ENCODE measurements around the gene ERI3. TPM values are rescaled to one million over a fixed set of nuclear protein-coding genes. Genes with fewer than 3 reads are reported as not detected.

ERI3 gene
- polyA plus RNA-seq, 1 donor from 2014 or later, result 92.5 TPM

DNA sequence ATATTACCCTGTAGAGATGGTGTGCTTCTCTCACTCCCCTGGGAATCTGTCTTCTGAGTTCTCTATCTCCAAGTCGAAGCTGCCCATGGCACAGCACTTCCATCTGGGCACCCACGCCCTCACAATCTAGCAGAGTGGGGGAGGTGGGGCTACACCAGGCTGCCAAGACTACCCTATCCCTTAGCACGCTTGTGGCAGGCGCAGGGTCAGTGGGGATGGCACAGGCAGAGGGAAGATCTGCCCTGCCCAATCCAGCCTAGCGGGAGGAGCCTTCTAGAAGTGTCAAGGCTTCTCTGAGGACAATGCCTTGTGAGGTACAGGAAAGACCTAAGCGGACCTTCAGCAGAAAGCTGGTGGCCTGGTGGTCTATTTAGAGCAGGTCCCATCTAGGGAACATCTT is 92.6 kb downstream of the ERI3 start:
- no peaks in the 10 kb centered on the region for H3K9me3 ChIP-seq (ENCODE audit: low read length)
- H3F3A ChIP-seq (ENCODE audit: insufficient read depth, low read length, poor library complexity, severe bottlenecking), result no peaks in the 10 kb centered on the region
- H4K20me1 ChIP-seq (ENCODE audit: insufficient read depth), result no peaks in the 10 kb centered on the region

GRCh38 chr1:44261962-44262361 is 93.1 kb downstream of the ERI3 start:
- no peaks in the 10 kb centered on the region for H3K27me3 ChIP-seq (ENCODE audit: insufficient read depth, low read depth, low read length)
- H2AFZ ChIP-seq (ENCODE audit: low read depth, low read length), result no peak overlapping the region
- H3K36me3 ChIP-seq (ENCODE audit: insufficient read depth, low read length), result no peaks in the 10 kb centered on the region
- H3F3A ChIP-seq (ENCODE audit: insufficient read depth, low read length, poor library complexity, severe bottlenecking), result no peaks in the 10 kb centered on the region
- no peak overlapping the region for H3K4me3 ChIP-seq (ENCODE audit: low read length)
- H3K4me2 ChIP-seq (ENCODE audit: low read length), result no peak overlapping the region
- TF ChIP-seq RAD21 (conservative IDR thresholded peaks at IDR 0.05) (no peak), POLR2AphosphoS5 (IDR thresholded peaks at IDR 0.05) (no peak), EZH2 (IDR thresholded peaks at IDR 0.05; ENCODE audit: borderline replicate concordance, insufficient read depth, low read length, poor library complexity, severe bottlenecking) (no peak), EP300 (conservative IDR thresholded peaks at IDR 0.05; ENCODE audit: poor library complexity, severe bottlenecking) (no peak), CTCF (IDR thresholded peaks at IDR 0.05; ENCODE audit: poor library complexity, severe bottlenecking) (no peak), TAF1 (IDR thresholded peaks at IDR 0.05; ENCODE audit: low read depth) (no peak), MXI1 (conservative IDR thresholded peaks at IDR 0.05; ENCODE audit: poor library complexity, severe bottlenecking) (no peak), SMC3 (conservative IDR thresholded peaks at IDR 0.05; ENCODE audit: poor library complexity) (no peak)
- TF ChIP-seq, protein P1, sequence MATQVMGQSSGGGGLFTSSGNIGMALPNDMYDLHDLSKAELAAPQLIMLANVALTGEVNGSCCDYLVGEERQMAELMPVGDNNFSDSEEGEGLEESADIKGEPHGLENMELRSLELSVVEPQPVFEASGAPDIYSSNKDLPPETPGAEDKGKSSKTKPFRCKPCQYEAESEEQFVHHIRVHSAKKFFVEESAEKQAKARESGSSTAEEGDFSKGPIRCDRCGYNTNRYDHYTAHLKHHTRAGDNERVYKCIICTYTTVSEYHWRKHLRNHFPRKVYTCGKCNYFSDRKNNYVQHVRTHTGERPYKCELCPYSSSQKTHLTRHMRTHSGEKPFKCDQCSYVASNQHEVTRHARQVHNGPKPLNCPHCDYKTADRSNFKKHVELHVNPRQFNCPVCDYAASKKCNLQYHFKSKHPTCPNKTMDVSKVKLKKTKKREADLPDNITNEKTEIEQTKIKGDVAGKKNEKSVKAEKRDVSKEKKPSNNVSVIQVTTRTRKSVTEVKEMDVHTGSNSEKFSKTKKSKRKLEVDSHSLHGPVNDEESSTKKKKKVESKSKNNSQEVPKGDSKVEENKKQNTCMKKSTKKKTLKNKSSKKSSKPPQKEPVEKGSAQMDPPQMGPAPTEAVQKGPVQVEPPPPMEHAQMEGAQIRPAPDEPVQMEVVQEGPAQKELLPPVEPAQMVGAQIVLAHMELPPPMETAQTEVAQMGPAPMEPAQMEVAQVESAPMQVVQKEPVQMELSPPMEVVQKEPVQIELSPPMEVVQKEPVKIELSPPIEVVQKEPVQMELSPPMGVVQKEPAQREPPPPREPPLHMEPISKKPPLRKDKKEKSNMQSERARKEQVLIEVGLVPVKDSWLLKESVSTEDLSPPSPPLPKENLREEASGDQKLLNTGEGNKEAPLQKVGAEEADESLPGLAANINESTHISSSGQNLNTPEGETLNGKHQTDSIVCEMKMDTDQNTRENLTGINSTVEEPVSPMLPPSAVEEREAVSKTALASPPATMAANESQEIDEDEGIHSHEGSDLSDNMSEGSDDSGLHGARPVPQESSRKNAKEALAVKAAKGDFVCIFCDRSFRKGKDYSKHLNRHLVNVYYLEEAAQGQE (IDR thresholded peaks at IDR 0.05; ENCODE audit: borderline replicate concordance), result no peak
- no peaks in the 10 kb centered on the region for H3K9me2 ChIP-seq (ENCODE audit: insufficient read depth, low read length)
- H3K9ac ChIP-seq (ENCODE audit: low read length), result no peak overlapping the region
- H3K79me2 ChIP-seq (replicated peaks; ENCODE audit: insufficient read depth, low read length), result no peaks in the 10 kb centered on the region
- no peaks in the 10 kb centered on the region for H4K20me1 ChIP-seq (ENCODE audit: insufficient read depth)
- no peaks in the 10 kb centered on the region for H3K9me3 ChIP-seq (ENCODE audit: low read length)
- H3K27ac ChIP-seq (ENCODE audit: low read length), result no peak overlapping the region

More for the DNA sequence above, 92.6 kb downstream of the ERI3 start:
- H3K4me2 ChIP-seq (ENCODE audit: low read length), result no peak overlapping the region
- no peak overlapping the region for H3K27ac ChIP-seq (ENCODE audit: low read length)
- H3K27me3 ChIP-seq (ENCODE audit: insufficient read depth, low read depth, low read length), result no peaks in the 10 kb centered on the region
- no peak overlapping the region for H3K4me3 ChIP-seq (ENCODE audit: low read length)
- no peak overlapping the region for H2AFZ ChIP-seq (ENCODE audit: low read depth, low read length)
- no peaks in the 10 kb centered on the region for H3K9me2 ChIP-seq (ENCODE audit: insufficient read depth, low read length)
- no peak for TF ChIP-seq POLR2AphosphoS5 (IDR thresholded peaks at IDR 0.05)
- no peak for TF ChIP-seq MXI1 (conservative IDR thresholded peaks at IDR 0.05; ENCODE audit: poor library complexity, severe bottlenecking)
- no peak for TF ChIP-seq EZH2 (IDR thresholded peaks at IDR 0.05; ENCODE audit: borderline replicate concordance, insufficient read depth, low read length, poor library complexity, severe bottlenecking)
- TF ChIP-seq TAF1 (IDR thresholded peaks at IDR 0.05; ENCODE audit: low read depth), result no peak
- TF ChIP-seq, protein P1 (IDR thresholded peaks at IDR 0.05; ENCODE audit: borderline replicate concordance), result no peak
- TF ChIP-seq EP300 (conservative IDR thresholded peaks at IDR 0.05; ENCODE audit: poor library complexity, severe bottlenecking), result no peak
- TF ChIP-seq CTCF (IDR thresholded peaks at IDR 0.05; ENCODE audit: poor library complexity, severe bottlenecking), result no peak
- no peak for TF ChIP-seq SMC3 (conservative IDR thresholded peaks at IDR 0.05; ENCODE audit: poor library complexity)
- TF ChIP-seq RAD21 (conservative IDR thresholded peaks at IDR 0.05), result no peak
- H3K9ac ChIP-seq (ENCODE audit: low read length), result no peak overlapping the region
- H3K79me2 ChIP-seq (replicated peaks; ENCODE audit: insufficient read depth, low read length), result no peaks in the 10 kb centered on the region
- H3K36me3 ChIP-seq (ENCODE audit: insufficient read depth, low read length), result no peaks in the 10 kb centered on the region
